Measurements from ENCODE around the gene RGS8. TPM values are rescaled to one million over a fixed set of nuclear protein-coding genes. Genes with fewer than 3 reads are reported as not detected.

Gene RGS8
- total RNA-seq, 3 donors from 2014 or later = not detected

GRCh38 chr1:182679684-182680083 is 4.7 kb downstream of the RGS8 start:
- Histone ChIP-seq H3K27me3 (no peaks in the 10 kb centered on the region), H3K4me3 (no peak overlapping the region), H3K27ac (no peak overlapping the region), H3K4me1 (no peaks in the 10 kb centered on the region), H3K36me3 (no peaks in the 10 kb centered on the region), H3K9me3 (no peaks in the 10 kb centered on the region)
- intact Hi-C loops (cut with DNase I; ENCODE audit: low total_unique reads) = no loop called here
- TF ChIP-seq CTCF (IDR thresholded peaks at IDR 0.05) (no peak), POLR2AphosphoS5 (IDR thresholded peaks at IDR 0.05) (no peak), POLR2A (IDR thresholded peaks at IDR 0.05) (no peak)
- DNase-seq (ENCODE audit: low spot score in 2 of 2) = no peak

- H3K27me3 ChIP-seq = no peaks in the 10 kb centered on the region
- no peaks in the 10 kb centered on the region for H3K36me3 ChIP-seq
- H3K4me1 ChIP-seq = no peaks in the 10 kb centered on the region
- H3K27ac ChIP-seq = no peak overlapping the region
- DNase-seq (ENCODE audit: low spot score in 2 of 2) = no peak
- intact Hi-C loops (cut with DNase I; ENCODE audit: low total_unique reads) = no loop called here
- H3K9me3 ChIP-seq = no peaks in the 10 kb centered on the region
- TF ChIP-seq CTCF (IDR thresholded peaks at IDR 0.05) (no peak), POLR2AphosphoS5 (IDR thresholded peaks at IDR 0.05) (no peak), POLR2A (IDR thresholded peaks at IDR 0.05) (no peak)
- H3K4me3 ChIP-seq = no peak overlapping the region
Observed at GRCh38 chr1:182677397-182678098, 6.8 kb downstream of the RGS8 start.

- no peak for DNase-seq (ENCODE audit: low spot score in 2 of 2)
- Histone ChIP-seq H3K36me3 (no peaks in the 10 kb centered on the region), H3K27ac (no peak overlapping the region), H3K9me3 (no peaks in the 10 kb centered on the region), H3K27me3 (no peaks in the 10 kb centered on the region), H3K4me1 (no peaks in the 10 kb centered on the region), H3K4me3 (no peak overlapping the region)
- no peak for TF ChIP-seq CTCF (IDR thresholded peaks at IDR 0.05)
- no peak for TF ChIP-seq POLR2A (IDR thresholded peaks at IDR 0.05)
- TF ChIP-seq POLR2AphosphoS5 (IDR thresholded peaks at IDR 0.05) = no peak
- intact Hi-C loops (cut with DNase I; ENCODE audit: low total_unique reads) = no loop called here
Observed at GRCh38 chr1:182676274-182676673, 8.1 kb downstream of the RGS8 start.

GRCh38 chr1:182674346-182675246 is 9.8 kb downstream of the RGS8 start:
- Histone ChIP-seq H3K9me3 (no peaks in the 10 kb centered on the region), H3K27me3 (no peaks in the 10 kb centered on the region), H3K4me3 (no peak overlapping the region), H3K27ac (peak overlapping the region; percentile 8 to 61), H3K4me1 (no peaks in the 10 kb centered on the region), H3K36me3 (no peaks in the 10 kb centered on the region)
- TF ChIP-seq CTCF (IDR thresholded peaks at IDR 0.05) = no peak
- no peak for TF ChIP-seq POLR2A (IDR thresholded peaks at IDR 0.05)
- TF ChIP-seq POLR2AphosphoS5 (IDR thresholded peaks at IDR 0.05) = no peak
- peak in 1 of 2 donors; percentile 32 for DNase-seq (ENCODE audit: low spot score in 2 of 2)
- intact Hi-C loops (cut with DNase I; ENCODE audit: low total_unique reads) = no loop called here

GRCh38 chr1:182672487-182672836 is 11.9 kb downstream of the RGS8 start:
- no peaks in the 10 kb centered on the region for H3K36me3 ChIP-seq
- no peak overlapping the region for H3K4me3 ChIP-seq
- H3K9me3 ChIP-seq = no peaks in the 10 kb centered on the region
- no peaks in the 10 kb centered on the region for H3K27me3 ChIP-seq
- H3K27ac ChIP-seq = no peak overlapping the region
- DNase-seq (ENCODE audit: low spot score in 2 of 2) = no peak
- intact Hi-C loops (cut with DNase I; ENCODE audit: low total_unique reads) = no loop called here
- H3K4me1 ChIP-seq = no peaks in the 10 kb centered on the region
- TF ChIP-seq POLR2AphosphoS5 (IDR thresholded peaks at IDR 0.05) = no peak
- no peak for TF ChIP-seq CTCF (IDR thresholded peaks at IDR 0.05)
- no peak for TF ChIP-seq POLR2A (IDR thresholded peaks at IDR 0.05)

All from breast epithelium (tissue), 4 donors.